OCI-LY1 (cell line): ENCODE measurements around the gene OMP.

Source experiments
- EZH2 ChIP-seq: fragments of 200-600 bp; sonication (generic), shearing (Covaris generic); IDR thresholded peaks from 2 replicates; pipeline ENCODE4 v1.8.0; 2017; ENCODE audit warnings: borderline replicate concordance, mixed run types, mild to moderate bottlenecking, antibody characterized with exemption, low read length, moderate library complexity, mixed read lengths
- TF ChIP-seq, protein P1 (sequence below): fragments of 200-600 bp; sonication (generic), shearing (Covaris generic); IDR thresholded peaks from 2 replicates; pipeline ENCODE4 v1.5.1; 2017; ENCODE audit warnings: mild to moderate bottlenecking, antibody characterized with exemption, low read length, moderate library complexity, mixed read lengths

DNA sequence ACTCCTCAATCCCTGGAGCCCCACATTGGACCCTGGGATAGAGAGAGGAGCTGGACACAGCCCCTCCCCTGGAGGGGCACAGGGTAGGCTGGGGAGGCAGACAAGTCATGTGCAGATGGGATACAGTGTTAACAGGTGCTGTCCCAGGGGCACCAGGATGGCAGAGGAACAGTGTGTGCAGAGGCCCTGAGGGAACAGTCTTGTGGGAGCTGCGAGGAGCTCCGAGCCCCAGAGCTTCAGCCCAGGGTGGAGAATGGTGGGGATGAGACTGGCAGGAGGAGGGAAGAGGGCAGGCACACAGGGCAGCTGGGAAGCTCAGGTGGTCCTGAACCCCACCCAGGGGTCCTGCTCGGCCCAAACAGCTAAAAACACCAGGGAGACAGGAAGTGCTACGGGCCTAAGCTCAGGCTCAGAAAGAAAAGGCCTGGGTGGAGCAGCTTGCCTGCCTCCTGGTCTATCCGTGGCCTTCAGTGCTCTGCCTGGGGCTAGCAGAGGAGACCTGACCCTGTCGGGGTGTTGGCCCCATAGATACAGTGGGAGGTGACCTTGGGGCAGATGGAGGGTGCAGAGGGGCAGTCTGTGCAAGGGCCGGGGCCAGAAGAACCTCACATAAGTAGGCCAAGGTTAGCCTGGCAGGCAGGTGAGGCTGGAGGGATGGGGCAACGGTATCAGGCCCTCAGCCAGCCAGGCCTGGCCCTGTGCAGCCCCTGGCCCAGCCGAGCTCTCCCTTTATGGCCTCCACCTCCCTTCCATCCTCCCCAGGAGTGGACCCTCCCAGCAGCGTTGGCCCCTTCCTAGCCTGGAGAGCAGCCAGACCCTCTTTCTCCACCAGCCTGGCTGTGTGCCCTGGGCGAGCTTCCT is 20.4 kb upstream of the OMP start:
- TF ChIP-seq, protein P1, sequence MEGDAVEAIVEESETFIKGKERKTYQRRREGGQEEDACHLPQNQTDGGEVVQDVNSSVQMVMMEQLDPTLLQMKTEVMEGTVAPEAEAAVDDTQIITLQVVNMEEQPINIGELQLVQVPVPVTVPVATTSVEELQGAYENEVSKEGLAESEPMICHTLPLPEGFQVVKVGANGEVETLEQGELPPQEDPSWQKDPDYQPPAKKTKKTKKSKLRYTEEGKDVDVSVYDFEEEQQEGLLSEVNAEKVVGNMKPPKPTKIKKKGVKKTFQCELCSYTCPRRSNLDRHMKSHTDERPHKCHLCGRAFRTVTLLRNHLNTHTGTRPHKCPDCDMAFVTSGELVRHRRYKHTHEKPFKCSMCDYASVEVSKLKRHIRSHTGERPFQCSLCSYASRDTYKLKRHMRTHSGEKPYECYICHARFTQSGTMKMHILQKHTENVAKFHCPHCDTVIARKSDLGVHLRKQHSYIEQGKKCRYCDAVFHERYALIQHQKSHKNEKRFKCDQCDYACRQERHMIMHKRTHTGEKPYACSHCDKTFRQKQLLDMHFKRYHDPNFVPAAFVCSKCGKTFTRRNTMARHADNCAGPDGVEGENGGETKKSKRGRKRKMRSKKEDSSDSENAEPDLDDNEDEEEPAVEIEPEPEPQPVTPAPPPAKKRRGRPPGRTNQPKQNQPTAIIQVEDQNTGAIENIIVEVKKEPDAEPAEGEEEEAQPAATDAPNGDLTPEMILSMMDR: no peak
- TF ChIP-seq EZH2: no peak
